Measurements from ENCODE around the gene ZNF423.

ZNF423 gene

GRCh38 chr16:49530427-49530970 is 325.4 kb downstream of the ZNF423 start:
- no peak for DNase-seq (ENCODE audit: low spot score)

DNA sequence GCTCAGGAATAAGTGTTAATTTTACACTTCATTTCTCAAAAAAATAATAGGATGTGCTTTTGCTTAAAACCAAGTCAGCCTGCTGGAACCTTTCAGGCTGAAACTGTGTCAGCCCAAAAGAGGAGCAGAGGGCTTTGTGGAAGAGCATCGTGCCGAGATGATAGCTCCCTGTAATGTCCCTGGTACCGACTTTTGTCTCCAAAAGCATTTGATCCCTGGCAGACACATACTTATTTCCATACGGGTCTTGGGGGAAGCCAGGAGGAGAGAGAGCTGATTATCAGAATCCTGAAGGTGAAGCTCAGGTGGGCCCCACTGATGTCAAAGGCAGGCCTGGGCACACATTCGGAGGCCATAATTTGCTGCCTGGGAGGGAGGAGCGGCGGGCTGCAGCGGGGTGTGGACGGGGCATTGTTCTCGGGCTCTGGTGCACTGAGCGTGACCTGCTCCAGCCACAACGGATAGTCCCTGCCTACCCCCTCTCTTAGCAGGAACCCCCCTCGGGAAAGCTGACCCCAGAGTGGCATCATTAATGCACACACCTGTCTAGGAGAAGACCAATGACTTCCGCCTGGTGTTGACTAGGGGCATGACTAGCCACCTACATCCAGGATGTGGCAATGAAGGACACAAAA is 326.4 kb downstream of the ZNF423 start:
- no peak for DNase-seq (ENCODE audit: low spot score)

DNA sequence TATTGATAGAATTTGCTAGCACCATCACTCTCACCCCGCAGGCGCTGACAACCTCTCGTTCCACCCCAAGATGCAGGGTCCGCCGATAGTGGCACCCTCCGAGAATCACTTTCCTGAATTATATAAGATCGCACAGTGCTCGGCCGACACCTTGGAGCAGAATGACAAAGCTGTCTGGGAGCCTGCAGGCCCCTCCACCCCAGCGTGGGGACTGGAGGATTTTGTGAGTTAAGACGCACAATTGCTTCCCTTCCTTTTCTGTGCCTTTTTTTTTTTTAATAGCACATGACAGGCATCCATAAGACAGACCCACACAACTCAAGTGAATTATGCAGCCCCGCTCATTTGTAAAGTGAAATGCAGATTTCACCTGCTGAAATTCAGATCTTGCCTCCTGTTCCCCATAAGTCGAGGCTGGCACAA is 327.0 kb downstream of the ZNF423 start:
- DNase-seq (ENCODE audit: low spot score), result no peak

- peak; percentile 8 for DNase-seq (ENCODE audit: low spot score)
Measured at GRCh38 chr16:49528060-49528865, 327.6 kb downstream of the ZNF423 start.

DNA sequence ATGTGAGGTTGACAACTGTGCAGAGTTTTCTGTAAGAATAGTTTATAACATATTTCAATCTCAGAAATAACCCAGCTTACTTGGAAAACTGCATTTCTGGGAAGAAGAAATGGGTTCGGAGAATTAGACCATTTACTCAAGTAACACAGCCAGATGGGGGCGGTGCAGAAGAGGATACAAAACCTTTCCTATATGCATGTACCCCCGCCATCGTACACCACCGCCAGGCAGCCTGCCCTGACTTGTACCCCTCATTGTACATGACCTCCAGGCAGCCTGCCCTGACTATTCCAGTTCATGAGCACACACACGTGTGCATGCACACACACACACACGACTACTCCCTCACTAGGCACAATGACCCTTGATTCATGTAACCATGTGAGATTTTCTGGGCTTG is 328.3 kb downstream of the ZNF423 start:
- no peak for DNase-seq (ENCODE audit: low spot score)

GRCh38 chr16:49526860-49527365 is 329.0 kb downstream of the ZNF423 start:
- no peak for DNase-seq (ENCODE audit: low spot score)

GRCh38 chr16:49524947-49525315 is 331.0 kb downstream of the ZNF423 start:
- DNase-seq (ENCODE audit: low spot score), result no peak

- no peak for DNase-seq (ENCODE audit: low spot score)
Measured at GRCh38 chr16:49524216-49524946, 331.5 kb downstream of the ZNF423 start.

DNA sequence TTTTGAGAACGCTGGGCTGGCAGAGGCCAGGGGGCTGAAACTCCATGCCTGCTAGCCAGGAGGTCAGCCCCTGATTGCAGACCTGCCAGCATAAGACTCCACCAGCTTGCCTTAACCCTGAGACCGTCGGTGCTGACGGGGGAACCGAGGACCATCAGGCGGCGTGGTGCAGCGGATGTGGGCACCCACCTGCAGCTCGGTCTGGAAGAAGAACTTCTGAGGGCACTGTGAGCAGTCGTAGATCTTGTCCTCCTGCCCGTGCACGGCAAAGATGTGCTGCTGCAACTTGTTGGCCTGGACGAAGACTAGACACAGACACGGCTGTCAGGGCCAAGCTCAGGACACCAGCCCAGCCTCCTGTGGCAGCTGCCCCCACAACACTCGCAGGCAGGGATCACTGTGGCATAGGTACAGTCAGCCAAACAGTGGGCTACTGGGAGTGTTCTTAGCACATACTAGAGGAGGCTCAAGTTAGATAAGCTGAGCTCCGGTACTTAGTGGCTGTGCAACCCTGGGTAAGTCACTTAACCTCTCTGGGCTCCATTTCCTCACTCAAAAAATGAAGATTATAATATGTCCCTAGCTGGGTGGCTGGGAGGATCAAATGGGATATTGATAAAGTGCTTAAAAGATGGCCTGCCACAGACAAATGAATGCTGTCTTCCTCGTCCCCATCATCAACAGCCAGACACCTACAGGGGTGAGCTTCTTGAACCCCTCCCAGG is 332.3 kb downstream of the ZNF423 start:
- no peak for DNase-seq (ENCODE audit: low spot score)

- DNase-seq (ENCODE audit: low spot score), result no peak
Measured at GRCh38 chr16:49521734-49522325, 334.1 kb downstream of the ZNF423 start.

GRCh38 chr16:49520492-49521038 is 335.3 kb downstream of the ZNF423 start:
- DNase-seq (ENCODE audit: low spot score), result no peak

DNA sequence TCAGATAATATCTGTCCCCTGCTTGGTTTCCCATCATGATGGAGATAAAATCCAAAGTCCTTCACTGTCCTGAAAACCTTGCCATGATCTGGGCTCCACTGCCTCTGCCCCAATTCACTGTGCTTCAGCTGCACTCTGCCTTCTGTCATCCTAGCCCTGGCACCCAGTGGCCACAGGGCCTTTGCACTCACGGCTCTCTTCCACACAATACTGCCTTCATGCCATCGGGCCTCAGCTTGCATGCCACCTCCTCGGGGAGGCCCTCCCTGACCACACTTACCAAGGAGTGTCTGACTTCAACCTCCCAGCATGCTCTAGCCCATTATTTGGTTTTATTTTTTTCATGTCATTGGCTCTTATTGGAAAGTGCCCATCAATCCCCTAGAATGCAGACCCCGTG is 336.2 kb downstream of the ZNF423 start:
- DNase-seq (ENCODE audit: low spot score), result no peak

DNA sequence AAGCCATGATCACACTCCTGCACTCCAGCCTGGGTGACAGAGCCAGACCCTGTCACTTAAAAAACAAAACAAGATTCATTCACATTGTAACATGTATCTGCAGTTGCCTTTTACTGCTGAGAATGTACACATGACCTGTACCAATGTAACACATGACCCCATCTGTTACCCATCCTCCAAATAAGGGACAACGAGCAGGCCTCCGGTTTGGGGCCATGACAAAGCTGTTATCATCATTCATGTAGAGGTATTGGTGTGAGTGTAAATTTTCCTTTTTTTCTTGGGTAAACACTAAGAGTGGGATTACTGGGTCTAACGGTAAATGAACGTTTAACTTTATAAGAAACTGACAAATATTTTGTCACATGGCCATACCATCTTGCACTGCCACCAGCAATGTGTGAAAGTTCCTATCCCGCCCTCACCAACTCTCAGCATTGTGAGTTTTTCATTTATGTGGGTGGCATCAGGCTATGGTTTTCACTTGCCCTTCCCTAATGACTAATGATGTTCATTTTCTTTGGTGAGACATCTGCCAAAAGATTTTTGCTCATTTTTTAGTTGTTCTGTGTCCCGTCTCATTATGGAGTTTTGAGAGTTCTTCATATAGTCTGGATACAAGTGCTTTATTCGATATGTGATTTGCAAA is 336.8 kb downstream of the ZNF423 start:
- DNase-seq (ENCODE audit: low spot score), result no peak

- no peak for DNase-seq (ENCODE audit: low spot score)
Measured at GRCh38 chr16:49516382-49517036, 339.4 kb downstream of the ZNF423 start.

GRCh38 chr16:49515861-49516260 is 340.1 kb downstream of the ZNF423 start:
- DNase-seq (ENCODE audit: low spot score), result no peak

DNA sequence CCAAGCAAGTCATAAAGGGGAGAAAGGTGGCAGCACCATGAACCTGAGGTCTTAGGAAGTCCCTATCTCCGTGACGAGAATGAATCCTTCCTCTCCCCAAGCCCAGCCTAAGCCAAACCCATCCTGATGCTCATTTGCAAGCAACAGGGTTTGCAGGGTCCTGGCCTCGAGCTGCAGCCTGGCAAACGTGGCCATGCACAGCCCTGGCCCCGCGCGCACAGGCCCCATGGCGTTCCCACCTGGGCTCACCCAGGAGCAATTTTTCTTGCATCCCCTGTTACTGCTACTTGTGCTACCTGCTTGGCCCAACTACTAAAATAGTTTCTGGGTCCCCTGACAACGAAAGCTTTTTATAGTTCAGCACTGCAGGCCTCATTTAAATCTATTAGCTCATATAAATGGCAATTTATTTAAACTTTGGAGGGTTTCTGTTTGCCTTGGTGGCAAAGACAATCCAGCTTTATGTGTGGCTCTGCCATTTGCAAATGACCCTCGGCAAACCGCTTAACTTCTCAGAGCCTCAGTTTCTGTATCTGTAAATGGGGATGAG is 340.8 kb downstream of the ZNF423 start:
- DNase-seq (ENCODE audit: low spot score), result no peak

DNA sequence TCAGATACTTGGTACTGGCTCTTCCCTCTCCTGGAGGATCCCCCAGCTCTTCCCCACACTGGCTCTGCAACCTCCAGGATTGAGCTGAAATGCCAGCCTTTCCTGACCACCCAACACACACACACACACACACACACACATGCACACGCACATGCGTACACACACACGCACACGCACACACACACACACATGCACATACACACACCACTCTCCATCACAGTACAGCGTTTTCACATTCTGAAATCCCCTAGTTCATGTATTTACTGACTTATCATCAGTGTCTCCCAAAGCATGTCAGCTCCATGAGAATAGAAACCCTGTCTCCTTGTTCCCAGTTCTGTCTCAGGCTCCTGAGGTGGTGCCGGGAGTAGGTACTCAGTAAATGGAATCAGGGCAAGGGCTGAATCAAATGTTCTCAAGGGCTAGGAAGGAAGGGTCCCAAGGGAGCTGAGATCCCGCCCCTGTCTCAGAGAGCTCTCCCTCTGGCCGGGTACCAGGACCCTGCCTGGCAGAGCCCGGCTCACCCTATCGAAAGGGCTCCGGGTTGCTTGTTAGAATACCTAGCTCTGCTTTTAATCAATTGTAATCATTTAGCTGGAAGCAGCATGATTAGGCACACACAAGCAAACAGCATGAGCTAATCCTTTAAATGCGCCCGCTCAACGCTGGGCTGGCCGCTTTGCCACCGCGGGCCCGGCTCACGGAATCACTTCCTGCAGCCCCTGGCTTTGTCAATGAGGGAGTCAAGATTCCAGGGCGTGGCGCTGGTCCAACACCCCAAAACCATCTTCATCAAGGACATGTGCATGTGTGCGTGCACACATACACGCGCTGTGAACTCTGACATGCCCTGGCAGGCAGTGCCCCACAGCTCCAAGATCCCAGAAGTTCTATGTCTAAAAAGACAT is 341.6 kb downstream of the ZNF423 start:
- DNase-seq (ENCODE audit: low spot score), result no peak

DNA sequence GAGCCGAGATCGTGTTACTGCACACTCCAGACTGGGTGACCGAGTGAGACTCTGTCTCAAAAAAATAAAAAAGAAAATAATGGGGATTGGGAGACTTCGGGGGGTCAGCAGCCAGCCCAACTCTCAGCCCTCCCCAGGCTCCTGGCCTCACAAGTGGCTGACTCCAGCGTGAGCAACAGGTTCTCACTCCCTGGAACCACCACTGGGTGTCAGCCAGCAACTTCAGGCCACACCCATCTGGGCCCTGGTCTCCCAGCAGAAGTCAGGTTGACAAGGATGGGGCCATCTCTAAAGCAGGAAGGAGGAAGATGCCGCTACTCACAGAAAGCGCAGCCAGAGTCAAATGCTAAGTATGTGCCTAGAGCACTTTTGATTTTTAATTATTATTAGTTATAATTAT is 342.9 kb downstream of the ZNF423 start:
- DNase-seq (ENCODE audit: low spot score), result no peak
